ENCODE results near the gene POLR3B. TPM values are rescaled to one million over a fixed set of nuclear protein-coding genes. Genes with fewer than 3 reads are reported as not detected.

Gene POLR3B
- polyA plus RNA-seq, 1 experiment, result 6.4 TPM

- CTCF ChIA-PET, result interaction anchor here (1.0 kb wide), 1 partner anchor 27 kb away, joined by 4 read pairs; no protein-coding TSS in a partner anchor
- POLR2A ChIA-PET, result no interaction called here
Observed at GRCh38 chr12:106331599-106331998, 25.9 kb upstream of the POLR3B start.

GRCh38 chr12:106332536-106332935 is 25.0 kb upstream of the POLR3B start:
- H3K27me3 ChIP-seq (ENCODE audit: control insufficient read depth, insufficient read depth, low read length), result peaks cover 3% of the 10 kb centered on the region; the same call in 1 of the 2 replicates
- no peak for DNase-seq (ENCODE audit: low read depth)
- no peak for TF ChIP-seq CTCF (IDR thresholded peaks at IDR 0.05; ENCODE audit: insufficient read depth, low read depth, low read length)
- H3K36me3 ChIP-seq (ENCODE audit: control insufficient read depth, insufficient read depth, low read length), result peaks cover 4% of the 10 kb centered on the region
- ChIA-PET POLR2A (no interaction called here), CTCF (no interaction called here)
- no peak overlapping the region for H3K4me3 ChIP-seq (ENCODE audit: low read depth, low read length)

More at GRCh38 chr12:106331599-106331998, 25.9 kb upstream of the POLR3B start:
- peaks cover 3% of the 10 kb centered on the region; the same call in 1 of the 2 replicates for H3K27me3 ChIP-seq (ENCODE audit: control insufficient read depth, insufficient read depth, low read length)
- no peak for DNase-seq (ENCODE audit: low read depth)
- H3K36me3 ChIP-seq (ENCODE audit: control insufficient read depth, insufficient read depth, low read length), result peaks cover 4% of the 10 kb centered on the region
- TF ChIP-seq CTCF (IDR thresholded peaks at IDR 0.05; ENCODE audit: insufficient read depth, low read depth, low read length), result no peak
- no peak overlapping the region for H3K4me3 ChIP-seq (ENCODE audit: low read depth, low read length)

GRCh38 chr12:106333010-106333409 is 24.5 kb upstream of the POLR3B start:
- TF ChIP-seq CTCF (IDR thresholded peaks at IDR 0.05; ENCODE audit: insufficient read depth, low read depth, low read length), result no peak
- POLR2A ChIA-PET, result no interaction called here
- H3K27me3 ChIP-seq (ENCODE audit: control insufficient read depth, insufficient read depth, low read length), result peaks cover 3% of the 10 kb centered on the region; the same call in 1 of the 2 replicates
- DNase-seq (ENCODE audit: low read depth), result no peak
- CTCF ChIA-PET, result no interaction called here
- H3K4me3 ChIP-seq (ENCODE audit: low read depth, low read length), result no peak overlapping the region
- H3K36me3 ChIP-seq (ENCODE audit: control insufficient read depth, insufficient read depth, low read length), result peaks cover 4% of the 10 kb centered on the region

- CTCF ChIA-PET, result interaction anchor here (0.6 kb wide), 1 partner anchor 45 kb away, joined by 5 read pairs; no protein-coding TSS in a partner anchor
- Histone ChIP-seq H3K4me3 (ENCODE audit: low read depth, low read length) (no peak overlapping the region), H3K27me3 (ENCODE audit: control insufficient read depth, insufficient read depth, low read length) (peaks cover 3% of the 10 kb centered on the region; the same call in 1 of the 2 replicates), H3K36me3 (ENCODE audit: control insufficient read depth, insufficient read depth, low read length) (peaks cover 4% of the 10 kb centered on the region)
- POLR2A ChIA-PET, result no interaction called here
- no peak for TF ChIP-seq CTCF (IDR thresholded peaks at IDR 0.05; ENCODE audit: insufficient read depth, low read depth, low read length)
- DNase-seq (ENCODE audit: low read depth), result no peak
Observed at GRCh38 chr12:106333756-106334155, 23.8 kb upstream of the POLR3B start.

- ChIA-PET POLR2A (interaction anchor here (0.6 kb wide), 1 partner anchor 175 kb away, joined by 3 read pairs; no protein-coding TSS in a partner anchor), CTCF (interaction anchor here (2.4 kb wide), 1 partner anchor 16 kb away, joined by 11 read pairs; the partner anchor contains the start of gene POLR3B)
- Histone ChIP-seq H3K36me3 (ENCODE audit: control insufficient read depth, insufficient read depth, low read length) (0 out of 2 replicates have a peak, but pooled peaks cover 2% of the 10 kb centered on the region), H3K4me3 (ENCODE audit: low read depth, low read length) (no peak overlapping the region), H3K27me3 (ENCODE audit: control insufficient read depth, insufficient read depth, low read length) (no peaks in the 10 kb centered on the region)
- TF ChIP-seq CTCF (IDR thresholded peaks at IDR 0.05; ENCODE audit: insufficient read depth, low read depth, low read length), result no peak
- DNase-seq (ENCODE audit: low read depth), result no peak
Observed at GRCh38 chr12:106341086-106341877, 16.3 kb upstream of the POLR3B start.

All from BJ (cell line).